Gastrocnemius medialis (tissue), 4 donors: ENCODE data around the gene RBM6.

Experiments used
- POLR2A ChIP-seq, 2 donors: fragments of 450-650 bp; IDR thresholded peaks; one replicate each; pipeline ENCODE4 v1.6.1; 2017; ENCODE audit warnings: antibody characterized with exemption in 2 of 2, mild to moderate bottlenecking in 2 of 2, moderate library complexity in 2 of 2
- TF ChIP-seq, protein P1 (sequence below), 5 experiments: fragments of 450-650 bp in 3 of 5; fragments of 200-600 bp in 2 of 5; sonication (generic) in 2 of 5; IDR thresholded peaks in 4 of 5; conservative IDR thresholded peaks in 1 of 5; 1 replicate in 4 of 5; 2 replicates in 1 of 5; pipeline ENCODE4 v1.5.1; 2016 to 2019; ENCODE audit warnings: antibody characterized with exemption in 5 of 5, mild to moderate bottlenecking in 3 of 5, moderate library complexity in 3 of 5

DNA sequence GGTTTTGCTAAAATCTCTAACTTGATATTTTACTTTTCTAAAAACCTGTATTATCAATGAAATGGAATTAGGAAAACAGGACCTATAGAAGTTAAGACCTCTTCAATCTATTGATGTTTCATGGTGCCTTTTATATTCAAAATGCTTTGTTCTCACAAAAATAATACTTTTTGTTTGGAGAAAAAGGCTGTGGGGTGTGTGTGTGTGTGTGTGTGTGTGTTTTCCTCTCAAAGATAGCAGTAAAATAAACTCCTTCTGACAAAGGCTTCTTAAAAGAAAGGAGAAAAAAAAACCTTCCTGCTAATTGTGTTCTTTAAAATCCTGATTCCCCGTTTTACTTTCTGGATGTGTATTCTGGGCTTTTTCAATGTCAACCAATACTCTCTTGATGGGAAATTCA, 54.5 kb downstream of the RBM6 start:
- TF ChIP-seq, protein P1, sequence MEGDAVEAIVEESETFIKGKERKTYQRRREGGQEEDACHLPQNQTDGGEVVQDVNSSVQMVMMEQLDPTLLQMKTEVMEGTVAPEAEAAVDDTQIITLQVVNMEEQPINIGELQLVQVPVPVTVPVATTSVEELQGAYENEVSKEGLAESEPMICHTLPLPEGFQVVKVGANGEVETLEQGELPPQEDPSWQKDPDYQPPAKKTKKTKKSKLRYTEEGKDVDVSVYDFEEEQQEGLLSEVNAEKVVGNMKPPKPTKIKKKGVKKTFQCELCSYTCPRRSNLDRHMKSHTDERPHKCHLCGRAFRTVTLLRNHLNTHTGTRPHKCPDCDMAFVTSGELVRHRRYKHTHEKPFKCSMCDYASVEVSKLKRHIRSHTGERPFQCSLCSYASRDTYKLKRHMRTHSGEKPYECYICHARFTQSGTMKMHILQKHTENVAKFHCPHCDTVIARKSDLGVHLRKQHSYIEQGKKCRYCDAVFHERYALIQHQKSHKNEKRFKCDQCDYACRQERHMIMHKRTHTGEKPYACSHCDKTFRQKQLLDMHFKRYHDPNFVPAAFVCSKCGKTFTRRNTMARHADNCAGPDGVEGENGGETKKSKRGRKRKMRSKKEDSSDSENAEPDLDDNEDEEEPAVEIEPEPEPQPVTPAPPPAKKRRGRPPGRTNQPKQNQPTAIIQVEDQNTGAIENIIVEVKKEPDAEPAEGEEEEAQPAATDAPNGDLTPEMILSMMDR (IDR thresholded peaks at IDR 0.05 in 4 of 5, conservative IDR thresholded peaks at IDR 0.05 in 1 of 5) = no peak
- TF ChIP-seq POLR2A (IDR thresholded peaks at IDR 0.05) = no peak
